ENCODE measurements around the gene MITF.

MITF gene

DNA sequence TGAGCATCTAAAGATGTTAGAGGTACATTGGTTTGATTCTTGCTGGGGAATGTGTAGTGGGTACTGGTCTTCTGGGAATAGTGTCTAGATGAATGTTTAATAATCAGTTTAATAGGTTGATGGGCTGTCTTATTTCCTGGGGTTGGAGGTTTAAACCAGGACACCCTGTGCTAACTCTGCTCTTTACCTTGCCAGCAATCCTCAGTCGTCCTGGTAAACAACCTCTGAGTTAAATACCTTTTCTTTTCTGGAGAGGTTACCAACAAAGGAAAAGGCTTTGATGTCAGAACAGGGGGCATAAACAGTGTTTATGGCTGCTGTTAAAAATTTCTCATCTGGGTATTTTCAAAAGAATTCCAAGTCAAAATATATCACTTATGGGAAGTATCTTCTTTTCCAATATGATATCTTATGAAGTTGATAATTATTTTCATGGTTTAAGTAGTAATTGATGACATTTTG lies 23.5 kb downstream of the MITF start:
- no peak overlapping the region for H3K4me3 Mint-ChIP-seq
- DNase-seq, result no peak
- no peaks in the 10 kb centered on the region for H3K9me3 Mint-ChIP-seq
- no peak overlapping the region for H3K27ac Mint-ChIP-seq
- peaks cover 2% of the 10 kb centered on the region for H3K27me3 Mint-ChIP-seq
- no peak for ATAC-seq
- H3K36me3 Mint-ChIP-seq (ENCODE audit: low read depth), result no peaks in the 10 kb centered on the region
- no peaks in the 10 kb centered on the region for H3K4me1 Mint-ChIP-seq

DNA sequence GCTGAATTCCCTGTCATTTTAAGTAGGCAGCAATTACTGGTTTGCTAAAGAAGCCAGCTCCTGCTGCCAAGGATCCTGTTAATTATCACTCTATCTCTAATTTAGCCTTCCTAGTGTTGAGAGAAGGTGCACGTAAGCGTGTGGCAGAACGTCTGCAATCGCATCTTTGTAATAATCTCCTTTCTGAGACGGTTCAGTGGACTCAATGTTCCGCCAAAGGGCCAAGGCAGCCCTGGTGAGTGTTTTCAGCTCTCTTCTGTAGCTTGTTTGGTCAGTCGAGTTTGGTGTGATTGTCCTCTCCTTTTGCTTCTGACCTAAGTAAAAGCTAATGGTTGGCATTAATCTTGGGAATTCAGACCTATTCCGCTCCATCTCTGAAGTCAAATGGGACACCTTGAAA lies 24.2 kb downstream of the MITF start:
- peaks cover 2% of the 10 kb centered on the region for H3K27me3 Mint-ChIP-seq
- no peaks in the 10 kb centered on the region for H3K36me3 Mint-ChIP-seq (ENCODE audit: low read depth)
- H3K4me3 Mint-ChIP-seq, result no peak overlapping the region
- H3K9me3 Mint-ChIP-seq, result no peaks in the 10 kb centered on the region
- H3K27ac Mint-ChIP-seq, result no peak overlapping the region
- no peak for DNase-seq
- ATAC-seq, result no peak
- no peaks in the 10 kb centered on the region for H3K4me1 Mint-ChIP-seq

DNA sequence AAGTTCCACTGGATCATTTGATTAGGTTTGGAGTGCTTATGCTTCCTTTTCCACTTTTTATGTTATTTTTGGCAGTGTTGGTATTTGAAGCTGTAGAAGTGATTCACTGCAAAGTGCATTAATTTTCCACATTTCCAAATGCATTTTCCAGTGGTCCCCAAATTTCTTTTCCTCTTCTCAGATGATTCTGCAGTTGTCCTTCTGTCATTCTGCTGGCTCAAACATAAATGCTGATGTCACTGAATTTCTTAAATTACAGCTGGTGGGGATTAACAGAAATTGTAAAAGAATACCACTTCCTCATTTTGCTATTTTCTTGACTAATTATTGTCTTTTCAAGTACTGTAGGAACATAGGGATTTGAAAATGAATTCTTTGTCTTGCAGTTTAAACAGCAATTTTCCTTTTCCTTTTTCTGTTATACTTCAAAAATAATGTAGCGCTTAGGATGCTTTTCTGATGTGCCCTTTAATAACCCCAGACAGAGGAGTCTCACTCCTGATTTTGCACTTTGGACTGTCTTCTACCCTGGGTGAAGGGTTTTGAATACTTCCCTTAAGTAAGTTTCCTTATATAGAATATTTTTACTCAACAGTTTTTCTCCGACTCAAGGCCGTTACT lies 25.0 kb downstream of the MITF start:
- H3K36me3 Mint-ChIP-seq (ENCODE audit: low read depth), result no peaks in the 10 kb centered on the region
- no peaks in the 10 kb centered on the region for H3K9me3 Mint-ChIP-seq
- ATAC-seq, result no peak
- no peak overlapping the region for H3K4me3 Mint-ChIP-seq
- no peak for DNase-seq
- no peaks in the 10 kb centered on the region for H3K4me1 Mint-ChIP-seq
- H3K27ac Mint-ChIP-seq, result no peak overlapping the region
- H3K27me3 Mint-ChIP-seq, result peaks cover 2% of the 10 kb centered on the region

DNA sequence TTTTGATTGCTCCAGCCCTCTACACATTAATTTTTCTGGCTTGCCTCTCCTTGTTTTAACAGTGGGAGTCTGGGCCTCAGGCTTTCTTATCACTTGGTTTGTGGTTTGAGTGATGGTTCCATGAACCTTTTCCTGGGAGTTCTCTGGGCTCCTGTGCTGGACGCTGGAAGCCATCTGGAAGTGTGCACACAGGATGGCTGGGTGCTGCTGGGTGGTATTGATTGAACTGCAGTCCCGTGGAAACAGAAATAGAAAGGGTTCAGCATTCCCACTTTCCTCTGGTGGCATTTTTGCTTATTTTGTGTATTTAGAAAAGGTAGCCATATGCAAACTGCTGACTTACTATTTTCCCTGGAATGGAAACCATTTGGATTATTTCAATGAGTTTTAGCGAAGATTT lies 25.6 kb downstream of the MITF start:
- Mint-ChIP-seq H3K9me3 (no peaks in the 10 kb centered on the region), H3K27ac (no peak overlapping the region), H3K36me3 (ENCODE audit: low read depth) (no peaks in the 10 kb centered on the region), H3K4me1 (no peaks in the 10 kb centered on the region), H3K4me3 (no peak overlapping the region), H3K27me3 (peaks cover 2% of the 10 kb centered on the region)
- no peak for ATAC-seq
- no peak for DNase-seq

DNA sequence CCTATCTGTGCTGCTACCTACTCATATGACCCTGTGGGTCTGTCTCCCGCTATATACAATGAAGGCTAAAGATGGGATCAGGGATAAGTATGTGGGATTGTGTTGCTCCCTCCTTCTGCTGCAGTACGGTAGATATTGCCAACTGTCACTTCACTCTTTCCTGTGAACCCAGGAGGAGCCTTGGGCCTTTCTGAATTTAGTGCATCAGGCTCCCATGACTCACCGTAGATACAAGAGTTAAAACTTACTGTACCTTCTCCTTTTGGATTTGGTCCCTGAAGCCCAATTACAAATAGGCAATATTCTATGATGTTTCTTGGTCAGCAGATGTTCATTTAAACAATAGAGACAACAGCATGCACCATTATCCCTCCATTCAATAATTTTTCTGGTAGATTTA lies 27.4 kb downstream of the MITF start:
- H3K4me3 Mint-ChIP-seq, result no peak overlapping the region
- no peaks in the 10 kb centered on the region for H3K27me3 Mint-ChIP-seq
- no peaks in the 10 kb centered on the region for H3K36me3 Mint-ChIP-seq (ENCODE audit: low read depth)
- DNase-seq, result no peak
- H3K9me3 Mint-ChIP-seq, result no peaks in the 10 kb centered on the region
- ATAC-seq, result no peak
- H3K4me1 Mint-ChIP-seq, result no peaks in the 10 kb centered on the region
- no peak overlapping the region for H3K27ac Mint-ChIP-seq

DNA sequence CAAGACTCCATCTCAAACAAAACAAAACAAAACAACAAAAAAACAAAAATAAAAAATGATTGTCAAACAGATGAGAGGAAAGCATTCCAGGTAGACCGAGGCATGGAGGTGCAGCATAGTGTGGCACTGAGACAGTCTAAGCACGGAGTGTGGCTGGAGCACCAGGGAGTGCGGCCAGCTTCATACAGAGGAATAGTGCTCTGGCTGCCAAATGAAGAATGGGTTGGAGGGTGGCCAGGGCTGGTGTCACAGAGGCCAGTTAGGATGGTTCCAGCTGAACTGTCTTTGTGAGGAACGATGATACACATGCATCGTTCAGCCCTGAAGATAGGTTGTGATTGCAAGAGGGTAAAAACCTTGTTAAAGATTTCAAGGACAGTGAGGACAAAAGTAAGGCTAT lies 28.3 kb downstream of the MITF start:
- no peaks in the 10 kb centered on the region for H3K36me3 Mint-ChIP-seq (ENCODE audit: low read depth)
- no peak for DNase-seq

DNA sequence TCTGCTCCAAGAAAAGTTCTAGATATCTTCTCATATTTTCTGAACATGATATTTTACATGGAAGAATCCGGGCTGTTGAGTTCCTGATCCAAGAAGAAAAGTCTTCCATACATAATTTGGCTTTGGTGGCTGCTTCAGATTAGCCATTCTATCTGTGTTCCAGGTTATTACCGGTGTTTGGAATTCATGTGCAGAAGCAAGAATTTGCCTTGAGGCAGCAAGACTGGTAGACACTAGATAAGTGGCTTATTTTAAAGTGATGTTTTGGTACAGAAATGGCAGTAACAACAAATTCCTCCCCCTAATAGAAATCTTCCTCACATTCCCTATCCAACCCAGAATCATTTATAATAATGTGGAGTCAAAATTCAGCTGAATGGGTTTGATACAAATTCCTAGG lies 29.2 kb downstream of the MITF start:
- DNase-seq, result no peak
- H3K27me3 Mint-ChIP-seq, result no peaks in the 10 kb centered on the region
- no peaks in the 10 kb centered on the region for H3K36me3 Mint-ChIP-seq (ENCODE audit: low read depth)
- H3K4me3 Mint-ChIP-seq, result no peak overlapping the region
- H3K9me3 Mint-ChIP-seq, result no peaks in the 10 kb centered on the region
- no peak for ATAC-seq
- no peak overlapping the region for H3K27ac Mint-ChIP-seq
- H3K4me1 Mint-ChIP-seq, result no peaks in the 10 kb centered on the region

More for the DNA sequence above, 28.3 kb downstream of the MITF start:
- Mint-ChIP-seq H3K27me3 (no peaks in the 10 kb centered on the region), H3K27ac (no peak overlapping the region), H3K4me1 (no peaks in the 10 kb centered on the region), H3K9me3 (no peaks in the 10 kb centered on the region), H3K4me3 (no peak overlapping the region)
- no peak for ATAC-seq

DNA sequence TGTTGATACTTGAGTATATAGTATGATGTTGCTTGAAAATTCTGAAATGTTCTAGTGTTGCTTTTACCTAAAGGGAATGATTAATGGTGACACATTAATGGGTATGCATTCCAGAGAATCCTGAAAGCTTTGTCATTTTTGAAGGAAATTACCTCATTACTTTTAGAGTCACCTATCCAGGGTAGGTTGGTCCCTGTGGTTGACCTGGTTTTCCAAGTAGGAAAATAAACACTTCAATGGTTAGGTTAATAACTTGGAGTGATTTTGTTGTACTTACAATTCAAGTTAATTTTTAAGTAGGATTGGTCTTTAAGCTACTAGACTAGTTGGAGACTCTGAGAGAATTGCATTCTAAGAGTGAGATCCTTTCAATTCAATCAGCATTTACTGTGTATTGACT lies 31.0 kb downstream of the MITF start:
- Mint-ChIP-seq H3K27ac (no peak overlapping the region), H3K9me3 (no peaks in the 10 kb centered on the region), H3K27me3 (no peaks in the 10 kb centered on the region), H3K4me3 (no peak overlapping the region), H3K4me1 (no peaks in the 10 kb centered on the region), H3K36me3 (ENCODE audit: low read depth) (no peaks in the 10 kb centered on the region)
- DNase-seq, result no peak
- ATAC-seq, result no peak

DNA sequence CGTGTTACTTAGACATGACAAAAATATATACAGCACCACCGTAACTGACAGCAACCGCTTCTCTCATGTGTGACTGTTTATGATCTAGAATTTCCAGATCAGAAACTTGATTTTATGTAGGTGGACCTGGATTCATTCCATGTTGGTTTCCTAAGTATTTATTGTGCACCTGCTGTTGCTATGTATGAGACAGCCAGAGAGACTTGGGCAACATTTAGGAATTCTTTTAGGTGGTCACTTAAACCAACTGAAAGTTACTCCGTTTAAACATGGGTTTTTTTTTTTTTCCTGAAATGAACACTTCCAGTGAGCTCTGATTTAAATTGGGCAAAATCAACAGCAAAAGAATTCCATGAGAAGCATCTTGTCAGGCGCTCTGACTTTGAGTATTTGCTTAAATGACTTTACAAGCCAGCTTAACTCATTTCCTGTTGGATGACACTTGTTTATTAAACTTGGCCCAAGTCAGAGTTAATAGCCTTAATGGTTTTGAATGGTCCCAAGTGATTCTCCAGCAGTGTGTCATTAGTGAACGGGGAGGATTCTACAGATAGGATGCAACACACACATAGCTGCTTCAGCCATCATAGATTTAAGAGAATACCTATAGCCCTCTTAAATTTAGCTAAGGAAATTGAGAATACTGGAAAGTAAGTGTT lies 31.8 kb downstream of the MITF start:
- Mint-ChIP-seq H3K4me1 (no peaks in the 10 kb centered on the region), H3K27me3 (no peaks in the 10 kb centered on the region), H3K9me3 (no peaks in the 10 kb centered on the region), H3K36me3 (ENCODE audit: low read depth) (no peaks in the 10 kb centered on the region), H3K4me3 (no peak overlapping the region), H3K27ac (no peak overlapping the region)
- no peak for DNase-seq
- no peak for ATAC-seq

DNA sequence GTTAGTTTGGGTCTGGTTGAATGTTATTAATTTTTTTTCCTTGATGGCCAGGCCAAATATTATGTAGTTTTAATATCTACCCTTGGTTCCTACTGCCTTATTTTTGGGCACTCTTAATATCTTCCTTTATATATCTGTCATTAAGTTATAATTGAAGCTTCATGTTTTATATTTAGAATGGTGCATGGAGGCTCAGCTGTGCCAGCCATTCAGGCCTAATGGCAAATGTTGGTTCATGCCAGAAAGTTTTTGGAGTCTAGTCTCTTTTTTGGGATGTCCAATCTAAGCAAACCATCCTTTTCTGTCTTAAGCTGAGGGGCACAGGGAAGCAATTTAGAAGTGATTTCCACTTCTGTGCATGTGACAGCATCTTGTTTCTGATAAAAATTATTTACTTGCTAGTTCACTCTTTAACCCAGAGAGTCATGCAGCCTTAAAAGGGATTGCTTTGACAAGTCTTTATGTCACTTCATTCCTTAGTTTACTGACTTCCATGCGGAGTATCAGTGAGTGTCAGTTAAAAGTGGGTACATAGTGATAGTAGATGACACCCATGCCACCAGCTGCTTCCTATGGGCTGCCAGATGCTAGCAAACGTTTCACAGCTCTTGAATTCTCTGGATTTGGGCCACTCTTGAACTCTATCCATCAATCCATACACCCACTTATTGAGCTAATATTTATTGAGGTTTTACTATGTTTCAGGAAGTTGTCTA lies 33.0 kb downstream of the MITF start:
- Mint-ChIP-seq H3K27me3 (no peaks in the 10 kb centered on the region), H3K4me1 (no peaks in the 10 kb centered on the region)
- no peak for ATAC-seq

DNA sequence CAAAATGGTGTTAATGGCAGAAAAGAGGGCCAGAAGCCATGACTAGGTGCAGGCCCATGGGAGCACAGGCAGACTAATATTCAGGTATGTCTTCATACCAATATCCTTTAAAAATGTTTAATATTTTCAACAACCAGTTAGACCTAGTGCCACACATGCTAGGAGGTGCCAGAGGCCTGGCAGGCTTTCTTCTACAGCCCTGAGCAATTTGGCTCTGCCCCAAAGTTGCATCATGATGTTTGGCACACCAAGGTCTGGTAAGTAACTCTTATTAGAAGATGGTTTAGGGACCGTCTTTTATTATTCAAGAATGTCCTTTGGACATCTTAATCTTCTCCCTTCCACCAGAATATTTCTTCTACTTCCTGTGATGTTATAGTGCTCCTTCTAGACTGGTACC lies 34.8 kb downstream of the MITF start:
- no peak for ATAC-seq

More for the DNA sequence above, 33.0 kb downstream of the MITF start:
- Mint-ChIP-seq H3K27ac (no peak overlapping the region), H3K36me3 (ENCODE audit: low read depth) (no peaks in the 10 kb centered on the region), H3K9me3 (no peaks in the 10 kb centered on the region), H3K4me3 (no peak overlapping the region)
- no peak for DNase-seq

DNA sequence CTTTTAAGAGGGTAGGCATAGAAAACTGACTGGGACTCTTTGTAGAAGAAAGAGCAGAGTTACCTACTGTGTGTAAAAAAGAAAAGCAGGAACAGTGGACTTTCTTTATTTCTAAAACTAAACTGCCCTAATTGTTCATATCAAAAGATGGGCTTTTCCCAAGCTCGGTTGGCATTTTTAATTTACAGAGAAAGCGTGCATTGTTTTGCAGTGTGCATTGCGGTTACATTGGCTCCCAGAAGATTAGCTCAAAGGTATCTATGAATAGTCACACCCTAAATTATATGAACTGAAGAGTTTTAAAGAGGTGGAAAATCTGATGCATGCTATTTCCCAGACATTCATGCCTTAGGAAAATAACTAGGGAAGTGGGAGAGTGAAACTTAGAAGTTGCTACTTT lies 36.5 kb downstream of the MITF start:
- Mint-ChIP-seq H3K27ac (no peak overlapping the region), H3K4me3 (no peak overlapping the region), H3K36me3 (ENCODE audit: low read depth) (no peaks in the 10 kb centered on the region), H3K4me1 (no peaks in the 10 kb centered on the region), H3K27me3 (no peaks in the 10 kb centered on the region), H3K9me3 (no peaks in the 10 kb centered on the region)
- ATAC-seq (no peak), DNase-seq (no peak)

More for the DNA sequence above, 34.8 kb downstream of the MITF start:
- no peaks in the 10 kb centered on the region for H3K27me3 Mint-ChIP-seq
- no peaks in the 10 kb centered on the region for H3K4me1 Mint-ChIP-seq
- no peak for DNase-seq
- H3K4me3 Mint-ChIP-seq, result no peak overlapping the region
- H3K36me3 Mint-ChIP-seq (ENCODE audit: low read depth), result no peaks in the 10 kb centered on the region
- H3K9me3 Mint-ChIP-seq, result no peaks in the 10 kb centered on the region
- H3K27ac Mint-ChIP-seq, result no peak overlapping the region

DNA sequence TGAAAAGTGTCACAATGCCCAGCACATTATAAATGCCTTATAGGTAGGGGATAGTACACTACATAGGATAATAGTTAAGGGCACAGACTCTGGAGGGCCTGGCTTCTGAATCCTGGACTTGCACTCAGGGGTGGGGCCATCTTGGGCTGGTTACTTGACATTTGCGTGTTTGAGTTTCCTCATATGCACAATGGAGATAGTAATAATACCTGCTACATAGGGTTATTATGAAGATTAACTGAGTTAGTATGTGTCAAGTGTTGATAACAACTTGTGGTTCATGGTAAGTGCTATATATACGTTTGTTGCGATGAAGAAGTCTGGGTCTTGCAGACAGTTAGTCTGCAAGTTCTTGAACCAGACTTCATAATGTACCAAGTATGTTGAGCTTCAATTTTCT lies 37.0 kb downstream of the MITF start:
- Mint-ChIP-seq H3K27ac (no peak overlapping the region), H3K4me1 (no peaks in the 10 kb centered on the region), H3K27me3 (no peaks in the 10 kb centered on the region), H3K36me3 (ENCODE audit: low read depth) (no peaks in the 10 kb centered on the region), H3K4me3 (no peak overlapping the region), H3K9me3 (no peaks in the 10 kb centered on the region)
- no peak for ATAC-seq
- no peak for DNase-seq

DNA sequence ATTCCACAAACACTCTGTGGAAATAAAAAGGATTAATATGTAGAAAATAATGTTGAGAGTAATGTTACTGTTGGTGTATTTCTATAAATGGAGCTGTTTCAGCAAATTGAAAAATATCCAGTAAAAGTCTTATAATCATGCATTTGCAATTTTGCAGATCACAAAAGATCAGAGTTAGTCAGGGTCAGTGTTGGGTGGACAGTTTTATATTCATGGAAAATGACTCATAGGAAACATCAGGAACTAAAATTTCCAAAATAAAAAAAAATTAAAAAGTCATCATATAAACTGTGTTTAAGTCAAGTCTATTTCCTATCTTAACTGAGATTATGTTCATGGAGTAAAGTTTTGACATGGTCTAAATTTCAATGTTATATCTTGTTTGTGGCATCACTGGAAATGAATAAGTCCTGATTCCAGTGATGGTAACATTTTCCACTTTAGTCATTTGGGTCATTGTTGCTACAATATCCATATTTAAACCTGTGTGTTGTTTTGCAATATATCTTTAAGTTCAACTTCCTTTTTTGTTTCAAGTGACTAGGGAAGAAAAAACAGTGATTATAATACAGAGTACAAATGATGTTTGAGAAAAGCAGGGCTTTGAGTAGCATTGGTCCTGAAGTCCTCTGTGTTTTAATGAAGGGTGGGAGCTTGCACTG lies 37.8 kb downstream of the MITF start:
- Mint-ChIP-seq H3K4me3 (no peak overlapping the region), H3K36me3 (ENCODE audit: low read depth) (no peaks in the 10 kb centered on the region), H3K4me1 (no peaks in the 10 kb centered on the region), H3K27ac (no peak overlapping the region), H3K27me3 (no peaks in the 10 kb centered on the region), H3K9me3 (no peaks in the 10 kb centered on the region)
- DNase-seq, result no peak
- ATAC-seq, result no peak

DNA sequence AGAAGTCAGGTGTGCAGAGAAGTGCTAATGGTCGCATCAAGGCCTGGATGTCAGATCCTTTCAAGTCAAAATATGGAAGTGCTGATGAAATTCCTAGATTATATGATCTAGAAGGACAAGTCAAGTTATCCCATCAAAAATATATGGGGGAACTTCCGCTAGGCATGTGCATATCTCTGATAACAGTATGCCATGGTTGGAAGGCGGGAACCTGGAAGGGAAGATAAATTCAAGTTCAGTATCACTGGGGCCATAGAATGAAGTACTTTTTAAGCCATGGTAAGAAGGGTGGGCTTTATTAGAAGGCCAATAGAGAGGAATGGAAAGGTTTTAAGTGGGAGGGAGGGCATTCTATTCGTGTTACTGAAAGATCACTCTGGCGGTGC lies 38.3 kb downstream of the MITF start:
- Mint-ChIP-seq H3K27ac (no peak overlapping the region), H3K27me3 (no peaks in the 10 kb centered on the region), H3K36me3 (ENCODE audit: low read depth) (no peaks in the 10 kb centered on the region), H3K9me3 (no peaks in the 10 kb centered on the region), H3K4me3 (no peak overlapping the region), H3K4me1 (no peaks in the 10 kb centered on the region)
- DNase-seq (no peak), ATAC-seq (no peak)

Data from activated naive CD8-positive, alpha-beta T cell treated with anti-CD3 and anti-CD28 coated beads, Interleukin-2, amount 50 U/mL, for 24 hours (primary cell).